CMK (cell line): ENCODE measurements around the gene HMCN1.

Experiments
- DNase-seq: peaks from one replicate; pipeline ENCODE4 v3.0.0-alpha.2; 2010; ENCODE audit warnings: low read depth

HMCN1 gene

DNA sequence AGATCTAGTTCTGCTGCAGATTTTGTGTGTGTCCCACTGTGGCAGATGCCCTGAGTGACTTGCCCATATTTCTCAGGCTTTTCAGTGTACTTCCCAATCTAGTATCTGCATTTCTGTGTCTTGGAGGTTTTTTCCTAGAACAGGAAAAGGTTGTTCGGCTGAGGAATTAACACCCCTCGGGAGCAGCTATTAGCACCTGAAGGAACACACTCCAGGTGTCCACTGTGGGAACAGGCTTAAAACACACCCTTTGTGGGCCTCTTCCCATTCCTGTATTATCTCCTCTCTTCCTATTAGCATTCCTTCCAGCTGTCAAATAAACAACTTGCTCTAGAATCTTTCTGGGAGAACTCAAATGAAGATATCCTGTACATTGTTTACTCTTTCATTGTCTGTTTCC, 178.3 kb downstream of the HMCN1 start:
- DNase-seq: no peak

DNA sequence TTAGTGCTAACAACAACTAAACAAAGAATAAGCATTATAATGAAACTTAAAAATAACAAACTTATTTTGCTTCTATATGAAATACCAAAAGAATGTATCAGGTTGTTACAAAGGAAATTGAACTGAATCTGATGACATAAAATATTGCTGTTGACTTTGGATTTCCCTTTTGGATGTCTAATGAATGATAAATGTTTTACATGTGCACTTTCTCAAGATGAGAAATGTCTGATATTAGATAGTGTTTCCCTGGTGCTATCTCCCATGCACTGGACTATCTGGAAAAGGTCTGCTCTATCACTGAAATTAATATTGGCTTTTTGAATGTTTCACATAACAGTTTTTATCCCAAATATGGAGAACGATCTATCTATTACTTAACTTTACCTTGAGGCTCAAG, 179.9 kb downstream of the HMCN1 start:
- DNase-seq: no peak

DNA sequence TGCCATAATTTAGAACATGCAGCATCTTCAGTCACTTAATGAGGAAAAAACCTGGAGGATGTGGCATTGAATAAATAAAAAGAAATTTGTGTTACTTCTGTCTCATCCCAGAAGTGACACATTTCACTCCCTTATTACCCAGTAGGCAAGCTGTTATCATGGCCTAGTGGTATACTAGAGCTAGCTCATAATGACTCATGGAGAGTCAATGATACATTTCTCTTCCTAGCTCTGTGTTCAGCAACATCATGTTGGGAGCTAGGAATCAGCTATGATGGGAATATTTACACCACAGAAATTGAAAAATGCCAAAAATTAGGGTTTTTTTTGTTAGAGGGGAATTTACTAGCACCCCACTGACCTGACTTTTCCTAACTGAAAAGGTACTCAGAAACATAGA, 182.7 kb downstream of the HMCN1 start:
- no peak for DNase-seq

DNA sequence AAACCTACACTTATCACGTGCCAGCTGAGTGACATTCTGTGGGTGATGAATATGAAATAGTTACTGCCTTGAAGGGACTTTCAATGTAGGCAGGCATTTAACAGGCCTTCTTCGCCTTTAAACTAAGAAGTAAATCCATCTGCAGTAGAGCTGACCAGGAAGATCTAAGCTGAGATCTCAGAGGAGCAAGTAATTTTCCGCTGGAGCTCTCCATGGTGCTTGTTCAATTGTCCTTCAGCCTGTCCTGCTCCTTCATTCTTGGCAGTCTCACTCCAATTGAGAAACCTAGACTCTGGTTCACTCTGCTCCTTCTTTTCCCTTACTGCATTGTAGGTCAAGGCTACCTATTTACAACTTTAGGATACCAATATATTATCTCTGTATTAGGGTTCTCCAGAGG, 183.5 kb downstream of the HMCN1 start:
- DNase-seq: peak; percentile 2

DNA sequence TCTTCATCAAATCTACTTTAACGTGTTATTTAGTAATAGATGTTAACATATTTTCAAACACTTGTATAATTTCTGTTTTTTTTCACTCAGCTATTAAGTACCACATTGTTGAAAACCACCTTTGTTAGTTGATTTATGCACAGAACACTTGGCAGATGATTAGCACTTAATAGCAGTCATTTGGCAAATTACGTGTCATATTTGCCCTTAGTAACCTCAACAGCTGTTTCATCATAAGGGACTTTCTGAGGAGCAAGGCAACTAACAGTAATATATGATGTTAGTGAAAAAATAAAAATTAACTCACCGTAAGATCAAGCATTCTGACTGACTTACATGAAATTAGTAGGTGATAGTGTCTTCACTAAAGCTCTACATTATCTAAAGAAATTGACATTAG, 186.4 kb downstream of the HMCN1 start:
- no peak for DNase-seq

GRCh38 chr1:185921636-185922035, 187.4 kb downstream of the HMCN1 start:
- no peak for DNase-seq

DNA sequence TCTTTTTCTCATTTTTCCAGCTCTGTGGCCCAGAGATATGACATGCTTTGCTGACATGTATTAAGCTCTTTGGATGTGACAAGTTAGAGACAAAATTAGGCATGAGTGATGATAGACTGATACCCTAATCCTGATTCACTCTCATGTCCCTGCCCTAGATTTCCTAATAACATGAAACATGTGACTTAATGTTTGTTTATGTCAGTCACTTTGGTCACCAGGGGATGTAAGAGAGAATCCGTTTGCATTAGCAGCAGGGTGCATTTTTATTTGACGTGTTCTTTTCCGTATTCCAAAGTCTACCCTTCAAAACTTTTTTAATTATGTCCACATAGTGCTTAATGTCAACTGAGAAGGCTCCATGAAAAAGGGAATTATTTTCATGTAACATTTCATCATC, 192.4 kb downstream of the HMCN1 start:
- DNase-seq: no peak

DNA sequence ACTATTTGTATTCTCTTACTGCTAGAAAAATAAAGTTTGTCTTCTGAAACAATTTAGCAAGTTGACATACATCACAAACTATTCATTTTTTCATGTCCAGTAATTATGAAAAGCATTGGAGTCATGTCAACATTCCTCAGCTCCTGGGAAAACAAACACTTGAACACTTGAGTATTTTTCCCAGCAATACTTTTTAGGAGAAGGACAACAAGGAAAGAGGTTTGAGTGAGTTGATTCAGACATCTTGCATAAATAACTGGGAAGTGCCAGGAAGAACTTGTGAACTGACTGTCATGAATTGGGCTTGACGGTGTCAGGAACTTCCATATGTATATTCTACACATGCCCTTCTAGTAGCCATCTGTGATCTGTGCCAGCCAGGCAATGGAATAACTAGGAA, 195.6 kb downstream of the HMCN1 start:
- no peak for DNase-seq

DNA sequence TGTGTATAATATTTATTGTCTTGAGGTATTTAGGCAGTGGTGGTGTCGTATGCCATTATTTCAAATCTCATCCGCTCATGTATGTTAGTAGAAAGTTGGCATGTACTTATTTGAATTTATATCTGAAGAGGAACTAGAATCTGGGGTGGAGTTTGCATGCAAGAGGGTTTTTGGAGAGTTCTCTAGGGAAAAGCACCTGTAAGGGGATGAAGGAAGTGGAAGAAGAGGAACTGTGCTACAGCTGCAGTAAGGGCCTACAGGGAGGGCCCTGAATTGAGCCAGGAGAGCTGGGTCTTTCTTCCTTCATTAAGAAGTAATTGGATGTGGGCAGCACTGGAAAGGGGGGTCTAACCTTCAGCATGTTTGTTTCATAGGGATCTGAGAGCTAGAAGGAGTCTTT, 197.2 kb downstream of the HMCN1 start:
- no peak for DNase-seq

GRCh38 chr1:185933580-185933979, 199.4 kb downstream of the HMCN1 start:
- no peak for DNase-seq

DNA sequence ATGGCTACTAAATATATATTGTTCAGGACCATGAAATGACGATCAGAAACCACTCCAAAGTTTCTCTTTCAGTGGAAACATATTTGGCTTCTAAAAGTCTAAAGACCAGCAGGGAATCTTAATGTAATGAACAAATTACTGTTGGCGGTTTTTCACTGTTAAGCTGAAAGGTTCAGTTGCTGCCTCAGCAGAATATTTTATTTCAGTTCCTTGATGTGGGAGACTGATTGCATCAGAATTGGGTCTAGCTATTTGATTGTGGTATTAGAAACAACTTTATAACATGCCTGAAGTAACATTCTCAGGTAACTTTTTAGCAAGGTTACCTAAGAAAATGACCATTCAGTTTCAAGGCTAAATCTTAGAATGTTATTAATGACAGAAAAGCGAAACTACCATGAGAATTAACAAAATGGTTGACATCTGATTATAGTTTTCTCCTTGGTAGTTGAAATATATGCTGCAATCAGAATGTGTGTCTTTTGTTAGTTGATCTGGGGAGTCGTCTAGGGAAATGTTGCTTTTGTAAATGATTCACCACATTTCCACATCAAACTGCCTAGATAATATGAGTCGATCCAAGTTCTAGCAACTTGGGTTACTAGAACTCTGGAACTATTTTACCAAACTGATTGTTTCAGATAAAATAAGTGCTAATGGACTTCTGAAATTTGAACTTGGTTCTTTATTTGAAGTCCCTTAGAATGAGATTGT, 200.4 kb downstream of the HMCN1 start:
- no peak for DNase-seq

DNA sequence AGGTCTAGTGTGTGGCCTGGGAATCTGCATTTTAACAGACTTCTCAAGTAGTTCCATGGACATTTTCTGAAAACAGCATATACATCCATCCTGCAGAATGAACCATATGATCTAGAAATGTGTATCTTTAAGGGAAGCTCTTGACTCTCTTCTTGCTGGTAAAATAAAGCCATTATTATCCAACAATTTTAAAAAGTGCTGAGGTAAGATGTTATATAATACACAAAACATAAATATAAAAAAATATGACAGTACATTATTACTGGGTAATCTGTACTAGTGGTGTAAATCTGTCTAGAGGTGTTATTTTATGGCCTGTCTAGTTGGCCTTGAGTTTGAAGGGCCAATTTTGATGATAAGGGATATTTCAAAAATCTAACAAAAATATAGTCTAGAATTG, 201.2 kb downstream of the HMCN1 start:
- DNase-seq: peak; percentile 14

DNA sequence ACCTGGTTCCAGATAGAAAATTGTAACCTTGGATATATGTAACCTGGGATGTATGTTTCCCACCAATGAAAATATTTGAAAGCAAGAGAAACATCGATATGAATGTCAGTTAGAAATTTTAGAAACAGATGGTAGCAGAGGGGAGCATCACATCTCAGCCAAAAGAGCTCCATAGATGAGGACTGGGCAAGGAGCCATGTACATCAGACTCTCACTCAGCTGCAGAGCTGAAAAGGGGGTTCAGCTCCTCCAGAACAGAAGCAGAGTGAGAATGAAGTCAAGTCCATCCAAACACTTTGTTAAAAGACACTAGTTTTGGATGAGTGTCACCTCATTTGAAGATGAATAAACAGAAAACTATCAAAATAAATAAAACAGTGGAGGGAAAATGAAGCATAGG, 202.4 kb downstream of the HMCN1 start:
- no peak for DNase-seq

DNA sequence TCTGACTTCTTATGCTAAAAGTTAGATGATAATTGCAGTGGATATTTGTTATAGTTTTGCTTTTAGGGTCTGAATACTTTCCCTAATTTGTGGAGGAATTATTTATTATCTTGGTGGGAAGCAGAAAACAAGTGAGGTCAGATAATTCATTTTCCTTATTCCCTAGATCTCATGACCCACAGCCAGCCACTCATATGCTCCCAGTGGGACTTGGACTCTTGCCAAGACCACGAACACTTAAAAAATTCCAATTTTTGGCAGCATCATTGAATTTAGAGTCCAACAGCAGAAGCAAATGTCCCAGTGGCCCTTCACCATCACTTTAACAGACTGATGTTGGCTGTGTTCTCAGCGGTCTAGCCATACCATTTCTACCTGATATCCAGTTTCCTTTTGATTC, 204.2 kb downstream of the HMCN1 start:
- no peak for DNase-seq

DNA sequence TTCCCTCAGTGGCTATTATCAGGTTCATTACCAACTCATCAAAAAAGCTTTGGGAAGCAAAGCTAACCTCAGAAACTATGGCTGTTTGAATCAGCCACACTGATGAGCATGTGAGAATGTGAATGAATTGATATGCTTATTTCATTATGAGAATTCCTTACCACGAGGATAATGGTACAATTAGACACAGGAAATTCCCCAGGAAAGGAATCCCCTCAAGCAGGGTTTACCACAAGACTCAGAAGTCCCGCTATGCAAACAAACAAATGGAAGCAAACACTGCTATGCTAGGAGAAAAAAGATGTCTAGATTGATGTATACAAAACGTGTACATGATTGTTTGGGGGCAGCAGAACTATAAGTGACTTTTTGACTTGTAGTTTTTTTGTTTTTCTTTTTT, 205.0 kb downstream of the HMCN1 start:
- DNase-seq: no peak

- DNase-seq: no peak
These were observed 208.8 kb downstream of the HMCN1 start for GRCh38 chr1:185942961-185943360.

DNA sequence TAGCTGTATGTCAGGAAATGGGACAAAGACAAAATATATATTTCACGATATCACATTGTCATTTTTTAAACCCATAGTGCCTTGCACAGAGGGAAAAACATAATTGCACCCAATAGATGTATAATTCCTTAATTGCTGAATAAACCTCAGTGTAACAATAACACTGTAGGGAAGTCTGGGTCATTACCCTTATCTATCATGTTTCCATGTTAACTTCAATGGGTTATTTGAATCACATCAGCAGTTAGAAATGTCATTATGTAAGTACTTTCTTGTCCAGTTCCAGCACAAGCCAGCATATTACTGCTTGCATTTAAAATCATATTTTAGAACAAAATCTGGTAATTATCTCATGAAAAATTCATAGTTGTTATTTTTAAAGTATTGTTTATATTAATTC, 222.7 kb downstream of the HMCN1 start:
- no peak for DNase-seq

GRCh38 chr1:185957441-185958363, 223.5 kb downstream of the HMCN1 start:
- DNase-seq: no peak

DNA sequence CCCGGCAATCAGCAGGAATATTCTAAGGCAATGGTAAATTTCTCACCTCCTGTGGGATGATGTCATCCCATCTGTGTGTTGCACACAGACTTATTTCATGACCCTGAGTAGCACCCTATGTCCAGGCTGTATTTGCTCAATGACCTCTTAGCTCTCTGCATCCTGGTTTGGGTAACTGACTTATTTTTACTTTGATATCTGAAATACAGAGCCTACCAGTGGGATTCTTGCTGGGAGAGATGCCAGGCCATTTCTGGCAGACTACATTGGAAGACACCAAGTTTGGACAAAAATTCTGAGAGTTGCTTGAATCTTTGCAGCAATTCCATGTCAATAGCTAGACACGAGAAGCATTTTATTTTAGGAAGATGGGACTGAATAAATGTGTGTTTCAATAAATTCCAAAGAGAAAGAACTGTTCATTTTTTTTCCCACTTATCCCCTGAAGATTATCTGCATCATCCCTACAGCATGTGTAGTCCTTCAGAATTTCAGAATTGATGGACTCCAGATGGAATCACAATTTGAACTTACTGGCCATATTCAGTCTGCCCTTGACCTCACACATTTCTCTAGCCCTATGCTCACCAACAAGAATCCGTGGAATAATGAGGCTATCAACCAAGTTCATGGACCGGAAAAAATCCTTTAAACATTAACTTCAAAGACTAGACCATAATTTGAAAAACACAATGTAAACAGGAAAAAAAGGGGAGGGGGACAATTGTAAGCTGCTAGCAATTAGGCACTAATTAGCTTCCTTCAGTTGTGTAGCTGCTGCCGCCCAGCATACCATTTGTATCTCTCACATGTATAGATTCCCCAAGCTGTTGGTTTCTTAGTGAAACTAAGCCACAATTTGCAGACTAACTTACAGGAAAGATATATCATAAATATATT, 226.5 kb downstream of the HMCN1 start:
- no peak for DNase-seq

GRCh38 chr1:185961664-185962063, 227.5 kb downstream of the HMCN1 start:
- no peak for DNase-seq

DNA sequence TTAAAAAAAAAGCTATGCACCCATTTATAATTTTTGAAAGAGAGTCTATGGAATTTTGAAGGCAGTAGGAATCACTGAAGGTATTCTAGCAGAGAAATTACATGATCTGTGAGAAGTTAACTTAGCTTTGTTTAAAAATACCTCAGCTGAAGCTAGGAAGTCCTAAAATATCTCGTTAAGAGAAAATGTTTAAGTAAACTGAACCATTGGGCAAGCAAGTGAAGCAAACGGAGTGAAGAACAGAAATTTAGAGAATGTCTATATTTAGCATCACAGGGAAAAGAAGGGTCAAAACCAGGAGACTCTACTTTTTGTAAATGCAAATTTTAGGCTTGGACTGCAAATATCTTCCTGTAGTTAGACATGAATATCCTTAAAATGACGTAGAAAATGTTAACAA, 230.8 kb downstream of the HMCN1 start:
- DNase-seq: no peak

GRCh38 chr1:185965870-185966269, 231.7 kb downstream of the HMCN1 start:
- DNase-seq: no peak

- DNase-seq: no peak
These were observed 232.3 kb downstream of the HMCN1 start for GRCh38 chr1:185966471-185966870.
